D341Med (cell line): ENCODE results near the gene PPCS.
"Not testable (repeated sequence)": the region's sequence is repeated elsewhere in the genome, so short reads cannot be mapped to it uniquely, and the experiment has no call there.

Experiments used
- DNase-seq: peaks from one replicate; pipeline ENCODE4 v3.0.0; 2012; ENCODE audit warnings: low spot score

Gene PPCS

GRCh38 chr1:42453386-42453785 is 3.0 kb upstream of the PPCS start:
- no peak for DNase-seq

GRCh38 chr1:42454403-42454802 is 1.9 kb upstream of the PPCS start:
- DNase-seq = no peak

GRCh38 chr1:42456754-42457089 is 379 bp downstream of the PPCS start:
- DNase-seq = no peak

- DNase-seq = no peak
These were observed 4.9 kb downstream of the PPCS start for GRCh38 chr1:42461196-42461595.

GRCh38 chr1:42462828-42463763 is 6.8 kb downstream of the PPCS start, which contains the start of gene CCDC30:
TSS of gene CCDC30 (plus strand) at chr1:42463286. CDS start at chr1:42480552, 17,266 bp downstream.
- peak; percentile 95 for DNase-seq

- no peak for DNase-seq
These were observed 7.6 kb downstream of the PPCS start for GRCh38 chr1:42463921-42464320.

- DNase-seq = no peak
These were observed 9.7 kb downstream of the PPCS start for GRCh38 chr1:42466030-42466429.

GRCh38 chr1:42469727-42470126 is 13.4 kb downstream of the PPCS start:
- no peak for DNase-seq

GRCh38 chr1:42476605-42477004 is 20.3 kb downstream of the PPCS start:
- no peak for DNase-seq

- not testable (repeated sequence) for DNase-seq
These were observed 21.0 kb downstream of the PPCS start for GRCh38 chr1:42477354-42477753.

GRCh38 chr1:42477775-42478174 is 21.4 kb downstream of the PPCS start:
- no peak for DNase-seq

GRCh38 chr1:42479621-42480020 is 23.3 kb downstream of the PPCS start:
- peak; percentile 47 for DNase-seq

- DNase-seq = no peak
These were observed 24.6 kb downstream of the PPCS start for GRCh38 chr1:42480921-42481320.

- no peak for DNase-seq
These were observed 26.4 kb downstream of the PPCS start for GRCh38 chr1:42482635-42483153.

- DNase-seq = no peak
These were observed 28.0 kb downstream of the PPCS start for GRCh38 chr1:42484382-42484781.

GRCh38 chr1:42490237-42490636 is 33.9 kb downstream of the PPCS start:
- no peak for DNase-seq

- not testable (repeated sequence) for DNase-seq
These were observed 45.7 kb downstream of the PPCS start for GRCh38 chr1:42502031-42502430.

- no peak for DNase-seq
These were observed 48.3 kb downstream of the PPCS start for GRCh38 chr1:42504535-42505128.

GRCh38 chr1:42506576-42506975 is 50.2 kb downstream of the PPCS start:
- no peak for DNase-seq
